ENCODE data around the gene BRIP1.
"Not testable (repeated sequence)": the region's sequence is repeated elsewhere in the genome, so short reads cannot be mapped to it uniquely, and the experiment has no call there.

The BRIP1 gene

GRCh38 chr17:61834610-61835009 lies 28.7 kb downstream of the BRIP1 start:
- no peak overlapping the region for H3K4me3 ChIP-seq (ENCODE audit: low read length)
- no peak for DNase-seq (ENCODE audit: low read depth, low spot score)

GRCh38 chr17:61833536-61834193 lies 29.7 kb downstream of the BRIP1 start:
- no peak overlapping the region for H3K4me3 ChIP-seq (ENCODE audit: low read length)
- DNase-seq (ENCODE audit: low read depth, low spot score): no peak

- DNase-seq (ENCODE audit: low read depth, low spot score): no peak
- no peak overlapping the region for H3K4me3 ChIP-seq (ENCODE audit: low read length)
Measured at GRCh38 chr17:61832463-61832862, 30.9 kb downstream of the BRIP1 start.

- no peak overlapping the region for H3K4me3 ChIP-seq (ENCODE audit: low read length)
- no peak for DNase-seq (ENCODE audit: low read depth, low spot score)
Measured at GRCh38 chr17:61831099-61831498, 32.2 kb downstream of the BRIP1 start.

- DNase-seq (ENCODE audit: low read depth, low spot score): no peak
Measured at GRCh38 chr17:61828694-61829093, 34.6 kb downstream of the BRIP1 start.

GRCh38 chr17:61827649-61828395 lies 35.5 kb downstream of the BRIP1 start:
- no peak for DNase-seq (ENCODE audit: low read depth, low spot score)

More at GRCh38 chr17:61828694-61829093, 34.6 kb downstream of the BRIP1 start:
- no peak overlapping the region for H3K4me3 ChIP-seq (ENCODE audit: low read length)

GRCh38 chr17:61826866-61827265 lies 36.5 kb downstream of the BRIP1 start:
- H3K4me3 ChIP-seq (ENCODE audit: low read length); DNase-seq (ENCODE audit: low read depth, low spot score): not testable (repeated sequence)

More at GRCh38 chr17:61827649-61828395, 35.5 kb downstream of the BRIP1 start:
- no peak overlapping the region for H3K4me3 ChIP-seq (ENCODE audit: low read length)

GRCh38 chr17:61826198-61826597 lies 37.1 kb downstream of the BRIP1 start:
- H3K4me3 ChIP-seq (ENCODE audit: low read length); DNase-seq (ENCODE audit: low read depth, low spot score): not testable (repeated sequence)

- no peak for DNase-seq (ENCODE audit: low read depth, low spot score)
Measured at GRCh38 chr17:61825448-61826137, 37.7 kb downstream of the BRIP1 start.

GRCh38 chr17:61822326-61823285 lies 40.7 kb downstream of the BRIP1 start:
- no peak overlapping the region for H3K4me3 ChIP-seq (ENCODE audit: low read length)
- no peak for DNase-seq (ENCODE audit: low read depth, low spot score)

More at GRCh38 chr17:61825448-61826137, 37.7 kb downstream of the BRIP1 start:
- no peak overlapping the region for H3K4me3 ChIP-seq (ENCODE audit: low read length)

- H3K4me3 ChIP-seq (ENCODE audit: low read length): no peak overlapping the region
- no peak for DNase-seq (ENCODE audit: low read depth, low spot score)
Measured at GRCh38 chr17:61821655-61822054, 41.7 kb downstream of the BRIP1 start.

GRCh38 chr17:61819265-61819664 lies 44.1 kb downstream of the BRIP1 start:
- DNase-seq (ENCODE audit: low read depth, low spot score); H3K4me3 ChIP-seq (ENCODE audit: low read length): not testable (repeated sequence)

- DNase-seq (ENCODE audit: low read depth, low spot score): no peak
- H3K4me3 ChIP-seq (ENCODE audit: low read length): no peak overlapping the region
Measured at GRCh38 chr17:61818225-61818624, 45.1 kb downstream of the BRIP1 start.

- H3K4me3 ChIP-seq (ENCODE audit: low read length): no peak overlapping the region
- no peak for DNase-seq (ENCODE audit: low read depth, low spot score)
Measured at GRCh38 chr17:61817452-61817851, 45.9 kb downstream of the BRIP1 start.

- DNase-seq (ENCODE audit: low read depth, low spot score): no peak
- no peak overlapping the region for H3K4me3 ChIP-seq (ENCODE audit: low read length)
Measured at GRCh38 chr17:61816538-61816937, 46.8 kb downstream of the BRIP1 start.

GRCh38 chr17:61815863-61816503 lies 47.3 kb downstream of the BRIP1 start:
- no peak for DNase-seq (ENCODE audit: low read depth, low spot score)
- no peak overlapping the region for H3K4me3 ChIP-seq (ENCODE audit: low read length)

- no peak for DNase-seq (ENCODE audit: low read depth, low spot score)
- H3K4me3 ChIP-seq (ENCODE audit: low read length): no peak overlapping the region
Measured at GRCh38 chr17:61814485-61814884, 48.8 kb downstream of the BRIP1 start.

- no peak for DNase-seq (ENCODE audit: low read depth, low spot score)
- no peak overlapping the region for H3K4me3 ChIP-seq (ENCODE audit: low read length)
Measured at GRCh38 chr17:61813211-61813610, 50.1 kb downstream of the BRIP1 start.
